ENCODE data around the gene KRT39.

- TF ChIP-seq, protein P1, sequence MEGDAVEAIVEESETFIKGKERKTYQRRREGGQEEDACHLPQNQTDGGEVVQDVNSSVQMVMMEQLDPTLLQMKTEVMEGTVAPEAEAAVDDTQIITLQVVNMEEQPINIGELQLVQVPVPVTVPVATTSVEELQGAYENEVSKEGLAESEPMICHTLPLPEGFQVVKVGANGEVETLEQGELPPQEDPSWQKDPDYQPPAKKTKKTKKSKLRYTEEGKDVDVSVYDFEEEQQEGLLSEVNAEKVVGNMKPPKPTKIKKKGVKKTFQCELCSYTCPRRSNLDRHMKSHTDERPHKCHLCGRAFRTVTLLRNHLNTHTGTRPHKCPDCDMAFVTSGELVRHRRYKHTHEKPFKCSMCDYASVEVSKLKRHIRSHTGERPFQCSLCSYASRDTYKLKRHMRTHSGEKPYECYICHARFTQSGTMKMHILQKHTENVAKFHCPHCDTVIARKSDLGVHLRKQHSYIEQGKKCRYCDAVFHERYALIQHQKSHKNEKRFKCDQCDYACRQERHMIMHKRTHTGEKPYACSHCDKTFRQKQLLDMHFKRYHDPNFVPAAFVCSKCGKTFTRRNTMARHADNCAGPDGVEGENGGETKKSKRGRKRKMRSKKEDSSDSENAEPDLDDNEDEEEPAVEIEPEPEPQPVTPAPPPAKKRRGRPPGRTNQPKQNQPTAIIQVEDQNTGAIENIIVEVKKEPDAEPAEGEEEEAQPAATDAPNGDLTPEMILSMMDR (IDR thresholded peaks at IDR 0.05; ENCODE audit: poor library complexity), result peak; percentile 34
- TF ChIP-seq EZH2 (IDR thresholded peaks at IDR 0.05; ENCODE audit: borderline replicate concordance), result no peak
These were observed 2.9 kb downstream of the KRT39 start for GRCh38 chr17:40963838-40964237.
